Choroid plexus epithelial cell (primary cell): ENCODE data around the gene MMP7.

Experiments
- DNase-seq: peaks from one replicate; pipeline ENCODE4 v3.0.0-alpha.2; 2010; ENCODE audit warnings: low read depth
- H3K4me3 ChIP-seq: 2 replicates; pipeline ENCODE4 v1.5.1; 2011; ENCODE audit warnings: low read depth, mild to moderate bottlenecking, control low read depth, low read length, moderate library complexity
- TF ChIP-seq, protein P1 (sequence below): conservative IDR thresholded peaks from 2 replicates; pipeline ENCODE4 v1.5.1; 2011; ENCODE audit warnings: low read depth, mild to moderate bottlenecking, control low read depth, inconsistent platforms, low read length, moderate library complexity

Gene MMP7

DNA sequence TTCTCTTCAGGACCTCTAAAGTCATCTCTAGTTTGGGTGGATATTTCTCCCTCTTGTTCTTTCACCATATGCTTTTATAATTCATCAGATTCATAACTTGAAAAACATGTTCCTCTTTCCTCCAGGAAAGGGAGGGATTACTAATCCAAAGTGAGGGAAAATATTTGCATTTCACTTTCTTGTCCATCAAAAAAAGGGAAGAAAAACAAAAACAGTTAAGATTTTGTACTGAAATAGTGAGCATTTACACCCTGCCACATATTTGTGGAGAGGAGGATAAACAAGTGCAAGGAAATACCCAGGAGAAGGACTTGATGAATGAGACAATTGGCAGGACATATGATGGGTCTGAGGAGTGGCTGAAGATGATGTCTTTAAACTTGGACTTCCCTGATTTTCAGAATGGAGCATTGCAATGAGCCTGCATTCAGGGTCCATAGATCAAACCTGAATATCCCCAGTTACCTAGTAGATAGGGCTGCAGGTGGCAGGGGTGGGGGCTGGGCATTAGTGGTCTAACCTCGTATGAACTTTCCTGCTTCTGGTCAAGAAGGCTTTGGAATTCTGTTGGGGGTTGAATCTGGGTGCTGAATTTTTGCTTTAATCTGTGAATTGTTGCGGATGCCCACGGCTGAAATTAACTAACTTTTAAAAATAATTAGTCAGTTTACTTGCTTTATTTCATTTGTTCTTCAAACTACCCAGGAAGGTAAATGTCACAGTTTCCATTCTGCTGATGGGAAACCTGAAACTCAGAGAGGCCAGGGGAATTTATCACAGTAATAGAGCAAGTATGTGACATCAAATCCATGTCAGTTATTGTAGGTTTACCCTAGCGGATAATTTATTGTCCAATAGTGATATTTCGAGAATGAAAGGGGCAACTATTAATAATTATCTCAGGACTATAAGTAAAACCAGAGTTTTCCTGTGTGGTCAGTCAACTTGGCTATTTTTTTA, 41.1 kb downstream of the MMP7 start:
- TF ChIP-seq, protein P1, sequence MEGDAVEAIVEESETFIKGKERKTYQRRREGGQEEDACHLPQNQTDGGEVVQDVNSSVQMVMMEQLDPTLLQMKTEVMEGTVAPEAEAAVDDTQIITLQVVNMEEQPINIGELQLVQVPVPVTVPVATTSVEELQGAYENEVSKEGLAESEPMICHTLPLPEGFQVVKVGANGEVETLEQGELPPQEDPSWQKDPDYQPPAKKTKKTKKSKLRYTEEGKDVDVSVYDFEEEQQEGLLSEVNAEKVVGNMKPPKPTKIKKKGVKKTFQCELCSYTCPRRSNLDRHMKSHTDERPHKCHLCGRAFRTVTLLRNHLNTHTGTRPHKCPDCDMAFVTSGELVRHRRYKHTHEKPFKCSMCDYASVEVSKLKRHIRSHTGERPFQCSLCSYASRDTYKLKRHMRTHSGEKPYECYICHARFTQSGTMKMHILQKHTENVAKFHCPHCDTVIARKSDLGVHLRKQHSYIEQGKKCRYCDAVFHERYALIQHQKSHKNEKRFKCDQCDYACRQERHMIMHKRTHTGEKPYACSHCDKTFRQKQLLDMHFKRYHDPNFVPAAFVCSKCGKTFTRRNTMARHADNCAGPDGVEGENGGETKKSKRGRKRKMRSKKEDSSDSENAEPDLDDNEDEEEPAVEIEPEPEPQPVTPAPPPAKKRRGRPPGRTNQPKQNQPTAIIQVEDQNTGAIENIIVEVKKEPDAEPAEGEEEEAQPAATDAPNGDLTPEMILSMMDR, result no peak
- H3K4me3 ChIP-seq, result no peak overlapping the region
- no peak for DNase-seq

DNA sequence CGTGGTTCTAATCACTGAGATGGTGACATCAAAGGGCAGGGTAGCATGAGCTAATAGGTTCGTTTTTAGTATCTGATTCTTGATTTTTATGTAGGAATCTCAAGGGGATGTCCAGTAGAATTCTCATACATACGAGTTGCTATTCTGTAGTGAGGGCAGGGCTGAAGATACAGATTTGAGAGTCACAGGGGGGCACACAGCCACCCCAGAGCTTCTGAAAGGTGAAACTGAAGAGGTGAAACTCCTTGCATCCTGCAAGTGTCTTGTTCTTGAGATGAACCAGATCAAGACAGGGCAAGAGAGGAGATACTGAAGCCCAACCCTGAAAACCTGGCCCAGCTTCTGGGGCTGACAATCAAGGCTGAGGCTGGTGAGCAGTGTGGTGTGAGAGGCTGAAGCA, 42.3 kb downstream of the MMP7 start:
- TF ChIP-seq, protein P1, result no peak
- no peak overlapping the region for H3K4me3 ChIP-seq
- DNase-seq, result no peak

DNA sequence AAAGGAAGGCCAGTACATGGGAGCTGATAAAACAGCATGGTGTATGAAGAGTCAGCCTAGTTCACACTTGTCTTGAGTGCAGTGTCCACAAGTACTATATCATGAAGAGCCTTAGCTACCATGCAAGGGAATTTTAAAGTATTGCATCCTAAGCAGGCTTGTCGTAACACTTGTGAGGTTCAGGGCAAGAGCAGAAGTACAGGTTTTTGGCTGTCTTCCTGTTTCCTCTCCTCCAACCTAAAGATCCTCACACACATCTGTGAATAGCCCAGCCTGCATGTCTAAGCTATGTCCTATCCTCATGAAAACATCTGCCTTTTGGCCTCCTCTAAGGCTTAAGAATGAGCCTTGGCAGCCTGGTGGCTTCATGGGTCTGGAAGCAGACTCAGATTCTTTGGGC, 43.3 kb downstream of the MMP7 start:
- DNase-seq, result no peak
- TF ChIP-seq, protein P1, result no peak
- no peak overlapping the region for H3K4me3 ChIP-seq

DNA sequence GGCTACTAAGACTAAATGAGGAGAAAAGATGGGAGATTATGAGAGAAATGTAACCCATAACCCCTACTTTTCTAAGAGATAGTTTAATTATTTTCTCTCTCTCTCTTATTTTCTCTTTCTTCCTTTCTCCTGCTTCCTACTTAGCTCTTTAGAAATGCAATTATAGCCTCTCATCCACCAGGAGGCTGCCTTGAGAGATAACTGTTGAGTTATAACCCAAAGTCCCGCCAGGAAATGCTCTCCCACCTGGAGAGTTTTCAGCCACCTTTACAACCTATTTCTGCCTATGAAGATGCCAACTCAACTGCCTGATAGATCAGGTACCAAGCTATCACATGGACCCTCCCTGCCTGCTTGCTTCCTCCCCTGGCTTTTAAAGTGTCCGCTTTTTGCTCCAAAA, 44.0 kb downstream of the MMP7 start:
- no peak for DNase-seq
- no peak overlapping the region for H3K4me3 ChIP-seq
- TF ChIP-seq, protein P1, result no peak

DNA sequence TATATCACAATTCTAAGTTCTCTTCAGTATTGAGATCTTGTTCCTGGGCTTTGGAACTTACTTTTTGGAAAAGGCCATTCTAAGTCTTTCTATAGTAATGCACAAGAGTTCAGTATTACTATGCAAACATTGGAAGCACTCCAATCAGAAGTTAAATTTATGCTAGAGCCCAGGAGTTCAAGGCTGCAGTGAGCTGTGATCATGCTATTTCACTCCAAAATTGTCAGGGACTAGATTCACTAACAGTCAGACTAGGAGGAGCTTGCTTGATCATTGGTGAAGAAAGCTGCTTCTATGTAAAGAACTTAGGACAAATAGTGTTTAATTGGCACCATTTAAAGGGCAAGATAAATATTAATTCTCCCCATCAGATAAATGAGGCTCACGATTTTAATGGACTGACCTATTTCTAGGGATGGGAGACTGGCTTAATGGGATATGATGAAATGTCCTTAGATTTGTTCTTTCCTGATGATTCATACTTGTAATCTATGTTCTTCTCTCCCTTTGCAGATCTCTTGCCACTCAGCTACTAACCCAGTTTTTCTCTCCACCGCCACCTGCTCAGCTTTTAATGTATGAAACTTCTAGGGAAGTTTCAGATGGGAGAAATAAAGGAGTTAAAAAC, 45.3 kb downstream of the MMP7 start:
- TF ChIP-seq, protein P1, result no peak
- no peak overlapping the region for H3K4me3 ChIP-seq
- peak; percentile 41 for DNase-seq

DNA sequence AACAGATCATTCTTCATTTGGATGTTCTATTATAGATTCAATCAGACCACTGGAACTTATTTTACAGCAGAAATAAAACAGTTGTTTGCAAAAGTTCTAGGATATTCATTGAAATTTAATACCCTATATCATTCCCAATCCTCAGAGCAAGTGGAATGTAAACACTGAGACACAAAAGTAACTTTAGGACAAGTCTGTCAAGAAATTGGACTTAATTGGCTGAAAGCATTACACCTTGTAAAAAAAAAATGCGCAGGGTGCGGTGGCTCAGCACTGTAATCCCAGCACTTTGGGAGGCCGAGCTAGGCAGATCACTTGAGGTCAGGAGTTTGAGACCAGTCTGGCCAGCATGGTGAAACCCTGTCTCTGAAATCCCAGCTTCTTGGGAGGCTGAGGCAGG, 48.1 kb downstream of the MMP7 start:
- TF ChIP-seq, protein P1, result no peak
- no peak overlapping the region for H3K4me3 ChIP-seq
- no peak for DNase-seq

DNA sequence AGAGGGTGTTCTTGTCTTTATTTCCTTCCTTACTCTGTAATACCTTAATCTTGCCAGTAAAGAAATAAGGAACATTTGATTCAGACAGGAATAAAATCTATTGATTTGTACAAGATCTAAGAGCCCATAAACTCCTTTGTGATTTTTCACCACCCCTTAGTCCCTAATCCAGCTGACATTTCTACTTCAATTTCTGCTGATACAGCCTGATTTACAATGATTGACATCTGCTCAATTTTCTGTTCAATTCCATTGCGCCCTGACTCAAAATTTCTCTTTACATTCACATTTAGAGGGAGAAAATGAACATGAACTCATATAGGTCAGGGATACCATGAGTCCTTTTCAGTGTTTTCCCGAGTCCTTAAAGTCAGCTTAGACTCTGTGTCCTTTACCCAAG, 50.8 kb downstream of the MMP7 start:
- no peak overlapping the region for H3K4me3 ChIP-seq
- DNase-seq, result no peak
- TF ChIP-seq, protein P1, result no peak
